ENCODE measurements around the gene COQ7. TPM values are rescaled to one million over a fixed set of nuclear protein-coding genes. Genes with fewer than 3 reads are reported as not detected.

COQ7 gene
- total RNA-seq, 3 donors from 2014 or later (not counting 1 experiment from before 2014, with no cell fraction given) = 16.3 to 17.9 (median 17.1) TPM

- Histone ChIP-seq H3K27ac (ENCODE audit: low read length) (no peak overlapping the region), H3K4me1 (ENCODE audit: control insufficient read depth, insufficient read depth, low read length) (no peaks in the 10 kb centered on the region), H3K36me3 (ENCODE audit: control insufficient read depth, insufficient read depth, low read length) (no peaks in the 10 kb centered on the region), H3K9me3 (ENCODE audit: control insufficient read depth, insufficient read depth, low read length) (no peaks in the 10 kb centered on the region), H3K27me3 (ENCODE audit: control insufficient read depth, insufficient read depth, low read length) (no peaks in the 10 kb centered on the region), H3K4me3 (ENCODE audit: low read length) (no peak overlapping the region)
- peaks cover 3% of the 10 kb centered on the region in 2 donors for H3K9me3 Mint-ChIP-seq
- H3K27ac Mint-ChIP-seq = no peak overlapping the region
- ATAC-seq (no peak), DNase-seq (no peak)
- no peaks in the 10 kb centered on the region for H3K4me1 Mint-ChIP-seq
- intact Hi-C loops (cut with micrococcal nuclease) = no loop called here
- TF ChIP-seq CTCF (IDR thresholded peaks at IDR 0.05) = no peak
- peaks cover 0 to 3% of the 10 kb centered on the region in 2 donors for H3K27me3 Mint-ChIP-seq (ENCODE audit: low read depth in 2 of 2)
- no peaks in the 10 kb centered on the region for H3K36me3 Mint-ChIP-seq
- WGBS (ENCODE audit: insufficient coverage) = 89% methylated on average over 2 of the region's 2 CpGs
- no peak overlapping the region for H3K4me3 Mint-ChIP-seq
Measured at GRCh38 chr16:19040400-19040799, 27.0 kb upstream of the COQ7 start.

- ATAC-seq (no peak), DNase-seq (no peak)
- H3K27ac Mint-ChIP-seq = no peak overlapping the region
- Histone ChIP-seq H3K27me3 (ENCODE audit: control insufficient read depth, insufficient read depth, low read length) (no peaks in the 10 kb centered on the region), H3K36me3 (ENCODE audit: control insufficient read depth, insufficient read depth, low read length) (no peaks in the 10 kb centered on the region), H3K4me1 (ENCODE audit: control insufficient read depth, insufficient read depth, low read length) (no peaks in the 10 kb centered on the region), H3K4me3 (ENCODE audit: low read length) (no peak overlapping the region), H3K27ac (ENCODE audit: low read length) (no peak overlapping the region), H3K9me3 (ENCODE audit: control insufficient read depth, insufficient read depth, low read length) (no peaks in the 10 kb centered on the region)
- H3K9me3 Mint-ChIP-seq = no peaks in the 10 kb centered on the region
- 91% methylated on average over 11 of the region's 11 CpGs for WGBS (ENCODE audit: insufficient coverage)
- peaks cover 0 to 3% of the 10 kb centered on the region in 2 donors for H3K27me3 Mint-ChIP-seq (ENCODE audit: low read depth in 2 of 2)
- H3K36me3 Mint-ChIP-seq = no peaks in the 10 kb centered on the region
- intact Hi-C loops (cut with micrococcal nuclease) = no loop called here
- TF ChIP-seq CTCF (IDR thresholded peaks at IDR 0.05) = no peak
- H3K4me3 Mint-ChIP-seq = no peak overlapping the region
- no peaks in the 10 kb centered on the region for H3K4me1 Mint-ChIP-seq
Measured at GRCh38 chr16:19044769-19045168, 22.6 kb upstream of the COQ7 start.

- no peak overlapping the region for H3K4me3 Mint-ChIP-seq
- no peak overlapping the region for H3K4me3 ChIP-seq (ENCODE audit: low read length)
- no peaks in the 10 kb centered on the region for H3K4me1 ChIP-seq (ENCODE audit: control insufficient read depth, insufficient read depth, low read length)
- no peaks in the 10 kb centered on the region for H3K9me3 Mint-ChIP-seq
- no peaks in the 10 kb centered on the region for H3K36me3 Mint-ChIP-seq
- intact Hi-C loops (cut with micrococcal nuclease) = no loop called here
- TF ChIP-seq CTCF (IDR thresholded peaks at IDR 0.05) = no peak
- DNase-seq (no peak), ATAC-seq (no peak)
- H3K27ac Mint-ChIP-seq = no peak overlapping the region
- H3K9me3 ChIP-seq (ENCODE audit: control insufficient read depth, insufficient read depth, low read length) = no peaks in the 10 kb centered on the region
- H3K36me3 ChIP-seq (ENCODE audit: control insufficient read depth, insufficient read depth, low read length) = no peaks in the 10 kb centered on the region
- H3K27ac ChIP-seq (ENCODE audit: low read length) = no peak overlapping the region
- no peaks in the 10 kb centered on the region for H3K4me1 Mint-ChIP-seq
- H3K27me3 ChIP-seq (ENCODE audit: control insufficient read depth, insufficient read depth, low read length) = no peaks in the 10 kb centered on the region
- peaks cover 0 to 3% of the 10 kb centered on the region in 2 donors for H3K27me3 Mint-ChIP-seq (ENCODE audit: low read depth in 2 of 2)
- 85% methylated on average over 2 of the region's 2 CpGs for WGBS (ENCODE audit: insufficient coverage)
Measured at GRCh38 chr16:19046062-19046461, 21.4 kb upstream of the COQ7 start.

- TF ChIP-seq CTCF (IDR thresholded peaks at IDR 0.05) = no peak
- H3K36me3 Mint-ChIP-seq = no peaks in the 10 kb centered on the region
- no peak for DNase-seq
- Histone ChIP-seq H3K9me3 (ENCODE audit: control insufficient read depth, insufficient read depth, low read length) (no peaks in the 10 kb centered on the region), H3K27me3 (ENCODE audit: control insufficient read depth, insufficient read depth, low read length) (no peaks in the 10 kb centered on the region), H3K4me3 (ENCODE audit: low read length) (no peak overlapping the region), H3K27ac (ENCODE audit: low read length) (no peak overlapping the region), H3K4me1 (ENCODE audit: control insufficient read depth, insufficient read depth, low read length) (peaks cover 5% of the 10 kb centered on the region), H3K36me3 (ENCODE audit: control insufficient read depth, insufficient read depth, low read length) (no peaks in the 10 kb centered on the region)
- H3K4me3 Mint-ChIP-seq = no peak overlapping the region
- H3K27me3 Mint-ChIP-seq (ENCODE audit: low read depth in 2 of 2) = peaks cover 0 to 9% of the 10 kb centered on the region in 2 donors
- peaks cover 7 to 11% of the 10 kb centered on the region in 2 donors for H3K4me1 Mint-ChIP-seq
- H3K9me3 Mint-ChIP-seq = no peaks in the 10 kb centered on the region
- 100% methylated on average over 1 of the region's 4 CpGs for WGBS (ENCODE audit: insufficient coverage)
- no peak overlapping the region for H3K27ac Mint-ChIP-seq
- no peak for ATAC-seq
- intact Hi-C loops (cut with micrococcal nuclease) = no loop called here
Measured at GRCh38 chr16:19062706-19063105, 4.7 kb upstream of the COQ7 start.

Data from natural killer cell (primary cell).